ENCODE results near the gene SNAP91. TPM values are rescaled to one million over a fixed set of nuclear protein-coding genes. Genes with fewer than 3 reads are reported as not detected.

Gene SNAP91
- total and polyA plus RNA-seq, 9 of the 15 experiments (the other 6 are each of a cell fraction or from before 2014, with no cell fraction given) = not detected

DNA sequence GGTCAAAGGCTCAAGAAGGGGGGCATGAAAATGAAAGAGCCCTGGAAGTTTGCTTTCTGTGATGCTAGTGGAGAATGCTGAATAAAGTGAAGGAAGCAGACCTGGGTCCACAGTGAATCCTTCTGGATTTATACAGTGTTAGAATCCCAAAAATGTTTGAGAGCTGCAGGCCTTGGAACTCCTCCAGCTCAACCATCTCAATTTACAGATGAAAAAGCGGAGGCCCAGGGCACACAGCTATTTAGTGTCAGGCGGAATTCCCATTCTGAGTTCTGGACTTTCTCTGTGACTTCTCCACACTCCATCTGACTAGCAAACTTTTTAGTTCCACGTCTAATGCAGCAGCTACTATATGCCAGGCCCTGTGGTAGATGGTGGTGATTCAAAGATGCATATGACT is 198.1 kb downstream of the SNAP91 start:
- Histone ChIP-seq H3K79me2 (ENCODE audit: control insufficient read depth, insufficient read depth, low read length) (no peaks in the 10 kb centered on the region), H3K27me3 (ENCODE audit: control insufficient read depth in 2 of 2, insufficient read depth in 2 of 2, low read length in 2 of 2) (peaks cover 0 to 7% of the 10 kb centered on the region in 2 experiments; a peak in 2 of 5 replicates), H3K9me3 (replicated peaks; ENCODE audit: control insufficient read depth, insufficient read depth, low read depth, low read length) (no peaks in the 10 kb centered on the region), H4K20me1 (replicated peaks; ENCODE audit: control insufficient read depth, insufficient read depth, low read length) (no peaks in the 10 kb centered on the region), H3K36me3 (ENCODE audit: control insufficient read depth, insufficient read depth, low read length) (no peaks in the 10 kb centered on the region), H3K4me2 (ENCODE audit: insufficient read depth, low read length) (no peak overlapping the region), H3K4me3 (no peak overlapping the region), H3K4me1 (replicated peaks in 1 of 2; ENCODE audit: control insufficient read depth in 2 of 2, insufficient read depth in 2 of 2, low read length in 2 of 2) (peaks cover 0 to 9% of the 10 kb centered on the region in 2 experiments; a peak in 3 of 5 replicates), H2AFZ (ENCODE audit: low read depth, low read length) (no peak overlapping the region), H3K9ac (ENCODE audit: insufficient read depth in 1 of 2, low read depth in 2 of 2, low read length in 2 of 2) (no peak overlapping the region), H3K9me1 (ENCODE audit: control insufficient read depth, insufficient read depth, low read length) (no peaks in the 10 kb centered on the region), H3K27ac (ENCODE audit: extremely low read depth, low read depth, low read length) (no peak overlapping the region)
- in situ Hi-C loops (cut with MboI) = loop anchor here (10.0 kb wide), 1 partner anchor 1246 kb away; no protein-coding TSS in a partner anchor
- BruUV-seq (replicated peaks) = no TSS peak
- DNase-seq (ENCODE audit: extremely low read depth in 1 of 4, low spot score in 3 of 4) (no peak), FAIRE-seq (no peak), ATAC-seq (no peak)
- ChIA-PET CTCF (ENCODE audit: low intra/inter-chr PET ratio) (no interaction called here), POLR2A (interaction anchor here (0.6 kb wide), 1 partner anchor 8 kb away, joined by 3 read pairs; no protein-coding TSS in a partner anchor)
- WGBS (ENCODE audit: insufficient coverage, low coverage, missing lambda C conversion rate) = 36% methylated on average over 3 of the region's 3 CpGs
- no peak for TF ChIP-seq RBM34 (IDR thresholded peaks at IDR 0.05; ENCODE audit: borderline replicate concordance, insufficient read depth, low read length)
- no peak for TF ChIP-seq KLF16 (IDR thresholded peaks at IDR 0.05)
- TF ChIP-seq DACH1 (IDR thresholded peaks at IDR 0.05; ENCODE audit: partially characterized antibody) = no peak
- TF ChIP-seq POLR2B (IDR thresholded peaks at IDR 0.05; ENCODE audit: low read depth, partially characterized antibody) = no peak
- TF ChIP-seq, protein P1, sequence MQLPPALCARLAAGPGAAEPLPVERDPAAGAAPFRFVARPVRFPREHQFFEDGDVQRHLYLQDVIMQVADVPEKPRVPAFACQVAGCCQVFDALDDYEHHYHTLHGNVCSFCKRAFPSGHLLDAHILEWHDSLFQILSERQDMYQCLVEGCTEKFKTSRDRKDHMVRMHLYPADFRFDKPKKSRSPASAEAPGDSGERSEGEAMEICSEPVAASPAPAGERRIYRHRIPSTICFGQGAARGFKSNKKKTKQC (CRISPR knock-in tag; IDR thresholded peaks at IDR 0.05) = no peak
- no peak for TF ChIP-seq SMAD1 (IDR thresholded peaks at IDR 0.05; ENCODE audit: low read depth, low read length, partially characterized antibody)
- TF ChIP-seq PTRF (tag; IDR thresholded peaks at IDR 0.05) = no peak
- TF ChIP-seq CBX1 (IDR thresholded peaks at IDR 0.05; ENCODE audit: low read depth) = no peak
- TF ChIP-seq RFX7 (CRISPR knock-in tag; IDR thresholded peaks at IDR 0.05) = no peak
- TF ChIP-seq, protein P2, sequence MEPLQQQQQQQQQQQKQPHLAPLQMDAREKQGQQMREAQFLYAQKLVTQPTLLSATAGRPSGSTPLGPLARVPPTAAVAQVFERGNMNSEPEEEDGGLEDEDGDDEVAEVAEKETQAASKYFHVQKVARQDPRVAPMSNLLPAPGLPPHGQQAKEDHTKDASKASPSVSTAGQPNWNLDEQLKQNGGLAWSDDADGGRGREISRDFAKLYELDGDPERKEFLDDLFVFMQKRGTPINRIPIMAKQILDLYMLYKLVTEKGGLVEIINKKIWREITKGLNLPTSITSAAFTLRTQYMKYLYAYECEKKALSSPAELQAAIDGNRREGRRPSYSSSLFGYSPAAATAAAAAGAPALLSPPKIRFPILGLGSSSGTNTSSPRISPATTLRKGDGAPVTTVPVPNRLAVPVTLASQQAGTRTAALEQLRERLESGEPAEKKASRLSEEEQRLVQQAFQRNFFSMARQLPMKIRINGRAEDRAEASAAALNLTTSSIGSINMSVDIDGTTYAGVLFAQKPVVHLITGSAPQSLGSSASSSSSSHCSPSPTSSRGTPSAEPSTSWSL (CRISPR knock-in tag; IDR thresholded peaks at IDR 0.05; ENCODE audit: borderline replicate concordance) = no peak
- no peak for TF ChIP-seq ZNF431 (CRISPR knock-in tag; IDR thresholded peaks at IDR 0.05)
- no peak for TF ChIP-seq ZNF217 (CRISPR knock-in tag; IDR thresholded peaks at IDR 0.05)
- intact Hi-C loops (cut with micrococcal nuclease) = loop anchor here (1.0 to 10.0 kb wide), 2 partner anchors 92 to 1236 kb away; no protein-coding TSS in a partner anchor

Measured in K562 (cell line).